ENCODE measurements around the gene NOTCH4.

NOTCH4 gene

GRCh38 chr6:32147401-32148132 lies 76.3 kb downstream of the NOTCH4 start:
- DNase-seq: no peak

GRCh38 chr6:32146687-32147086 lies 77.2 kb downstream of the NOTCH4 start:
- no peak for DNase-seq

- DNase-seq: no peak
These were observed 77.6 kb downstream of the NOTCH4 start for GRCh38 chr6:32146287-32146686.

Data from anterior cingulate cortex (tissue), 58 donors.